ENCODE data around the gene KLF3.

Gene KLF3

DNA sequence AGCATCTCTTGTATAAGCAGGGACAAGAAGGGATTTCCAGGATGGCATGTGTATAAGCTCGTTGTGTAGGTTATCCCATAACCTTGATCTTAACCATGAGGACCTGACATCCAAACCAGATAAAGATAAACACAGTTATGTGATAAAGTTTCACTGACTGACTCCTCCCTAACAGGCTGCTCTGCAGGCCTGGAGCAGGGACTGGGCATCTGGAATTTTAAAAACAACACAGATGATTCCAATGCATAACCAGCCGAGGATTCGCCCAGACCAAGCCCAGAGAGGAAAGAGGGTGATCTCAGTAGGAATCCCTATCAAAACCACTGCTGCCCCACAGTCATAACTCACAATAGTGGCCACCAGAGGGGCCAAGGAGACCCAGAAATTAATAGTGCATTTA, 22.7 kb downstream of the KLF3 start:
- H3K27ac ChIP-seq (ENCODE audit: low read depth, low read length), result no peak overlapping the region
- H3K36me3 ChIP-seq (ENCODE audit: control insufficient read depth, insufficient read depth, low read length), result peaks cover 43% of the 10 kb centered on the region

DNA sequence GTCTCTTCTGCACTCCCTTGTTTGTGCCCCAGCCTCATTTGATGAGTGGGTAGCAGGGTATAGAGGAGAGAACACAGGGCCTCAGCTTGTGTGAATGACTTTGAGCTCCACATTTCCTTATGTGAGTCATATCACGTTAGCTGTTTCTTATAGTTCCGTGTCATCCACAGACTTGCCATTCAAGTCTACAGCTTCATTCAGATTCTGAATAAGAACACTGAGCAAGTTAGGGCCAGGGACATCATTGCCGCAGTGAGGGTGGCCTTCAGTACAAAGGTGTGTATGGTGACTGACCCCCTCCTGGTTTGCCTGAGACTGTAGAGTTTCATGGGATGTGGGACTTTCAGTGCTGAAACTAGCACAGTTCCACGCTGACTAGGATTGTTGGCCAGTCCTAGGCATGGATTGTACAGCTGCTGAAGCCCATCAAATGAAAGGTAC, 23.6 kb downstream of the KLF3 start:
- H3K36me3 ChIP-seq (ENCODE audit: control insufficient read depth, insufficient read depth, low read length), result peaks cover 45% of the 10 kb centered on the region
- H3K4me1 ChIP-seq (ENCODE audit: control insufficient read depth, insufficient read depth, low read length), result no peaks in the 10 kb centered on the region
- H3K9ac ChIP-seq (ENCODE audit: low read depth, low read length), result no peak overlapping the region
- no peaks in the 10 kb centered on the region for H3K9me3 ChIP-seq (ENCODE audit: control insufficient read depth, insufficient read depth, low read length)
- H3K27me3 ChIP-seq (ENCODE audit: control insufficient read depth, insufficient read depth, low read length), result no peaks in the 10 kb centered on the region
- no peak overlapping the region for H3K27ac ChIP-seq (ENCODE audit: low read depth, low read length)
- no peak overlapping the region for H3K4me3 ChIP-seq (ENCODE audit: low read depth, low read length)

More for the DNA sequence above, 22.7 kb downstream of the KLF3 start:
- Histone ChIP-seq H3K27me3 (ENCODE audit: control insufficient read depth, insufficient read depth, low read length) (no peaks in the 10 kb centered on the region), H3K9me3 (ENCODE audit: control insufficient read depth, insufficient read depth, low read length) (no peaks in the 10 kb centered on the region), H3K9ac (ENCODE audit: low read depth, low read length) (no peak overlapping the region), H3K4me1 (ENCODE audit: control insufficient read depth, insufficient read depth, low read length) (no peaks in the 10 kb centered on the region), H3K4me3 (ENCODE audit: low read depth, low read length) (no peak overlapping the region)

DNA sequence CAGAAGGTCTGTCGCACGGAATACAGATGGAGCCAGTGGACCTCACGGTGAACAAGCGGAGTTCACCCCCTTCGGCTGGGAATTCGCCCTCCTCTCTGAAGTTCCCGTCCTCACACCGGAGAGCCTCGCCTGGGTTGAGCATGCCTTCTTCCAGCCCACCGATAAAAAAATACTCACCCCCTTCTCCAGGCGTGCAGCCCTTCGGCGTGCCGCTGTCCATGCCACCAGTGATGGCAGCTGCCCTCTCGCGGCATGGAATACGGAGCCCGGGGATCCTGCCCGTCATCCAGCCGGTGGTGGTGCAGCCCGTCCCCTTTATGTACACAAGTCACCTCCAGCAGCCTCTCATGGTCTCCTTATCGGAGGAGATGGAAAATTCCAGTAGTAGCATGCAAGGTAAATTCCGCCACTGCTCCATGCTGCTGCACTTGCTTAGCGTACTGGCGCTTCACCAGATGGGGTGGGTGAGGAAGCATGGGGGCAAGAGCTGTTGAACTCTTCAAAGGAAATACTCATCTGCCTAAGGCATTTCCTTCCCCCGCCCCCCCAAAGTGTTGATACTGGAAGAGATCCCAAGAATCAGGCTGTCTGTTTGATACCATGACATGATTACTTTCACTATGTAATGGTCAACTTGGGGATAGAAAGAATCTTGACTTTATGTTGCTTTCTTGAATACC, 24.8 kb downstream of the KLF3 start:
- H3K9me3 ChIP-seq (ENCODE audit: control insufficient read depth, insufficient read depth, low read length), result no peaks in the 10 kb centered on the region
- no peaks in the 10 kb centered on the region for H3K4me1 ChIP-seq (ENCODE audit: control insufficient read depth, insufficient read depth, low read length)
- H3K36me3 ChIP-seq (ENCODE audit: control insufficient read depth, insufficient read depth, low read length), result peaks cover 55% of the 10 kb centered on the region
- H3K4me3 ChIP-seq (ENCODE audit: low read depth, low read length), result no peak overlapping the region
- H3K27ac ChIP-seq (ENCODE audit: low read depth, low read length), result no peak overlapping the region
- no peak overlapping the region for H3K9ac ChIP-seq (ENCODE audit: low read depth, low read length)
- no peaks in the 10 kb centered on the region for H3K27me3 ChIP-seq (ENCODE audit: control insufficient read depth, insufficient read depth, low read length)

DNA sequence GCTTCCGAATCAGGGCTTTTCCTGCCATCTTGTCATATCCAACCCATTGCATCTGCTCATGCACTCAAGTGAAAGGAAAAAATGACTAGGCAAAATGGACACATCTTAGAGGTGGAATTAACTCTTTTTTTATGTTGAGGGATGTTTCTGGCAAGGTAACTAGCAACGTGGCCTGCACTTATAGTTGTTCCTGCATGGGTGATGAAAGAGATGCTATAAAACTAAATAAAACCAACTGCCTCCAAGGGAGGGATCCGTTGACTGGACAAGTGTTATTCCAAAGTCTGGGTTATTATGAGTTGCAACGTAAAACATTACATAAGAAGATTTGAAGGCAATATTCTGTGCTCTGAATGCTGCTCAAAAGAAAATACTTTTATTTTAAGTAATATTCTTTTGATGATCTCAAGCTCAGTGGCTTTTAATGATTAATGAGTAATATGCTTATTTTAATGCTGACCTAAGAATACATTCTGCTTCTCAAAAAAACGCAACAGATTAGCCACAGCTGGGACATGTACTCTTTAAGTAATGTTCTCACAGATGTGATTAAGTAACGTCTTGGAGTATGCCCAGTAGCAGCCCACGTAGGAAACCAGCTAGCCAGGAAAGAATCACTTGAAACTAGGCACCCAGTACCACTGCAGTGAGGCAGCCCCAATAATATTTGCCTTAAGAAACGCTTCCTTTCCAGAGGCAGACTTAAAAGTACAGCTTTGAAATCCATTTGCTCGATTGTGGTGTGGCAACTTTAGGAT, 27.4 kb downstream of the KLF3 start:
- H3K4me1 ChIP-seq (ENCODE audit: control insufficient read depth, insufficient read depth, low read length), result 0 out of 2 replicates have a peak, but pooled peaks cover 12% of the 10 kb centered on the region
- H3K9ac ChIP-seq (ENCODE audit: low read depth, low read length), result no peak overlapping the region
- no peak overlapping the region for H3K27ac ChIP-seq (ENCODE audit: low read depth, low read length)
- no peak overlapping the region for H3K4me3 ChIP-seq (ENCODE audit: low read depth, low read length)
- no peaks in the 10 kb centered on the region for H3K27me3 ChIP-seq (ENCODE audit: control insufficient read depth, insufficient read depth, low read length)
- H3K9me3 ChIP-seq (ENCODE audit: control insufficient read depth, insufficient read depth, low read length), result no peaks in the 10 kb centered on the region
- H3K36me3 ChIP-seq (ENCODE audit: control insufficient read depth, insufficient read depth, low read length), result peaks cover 77% of the 10 kb centered on the region

DNA sequence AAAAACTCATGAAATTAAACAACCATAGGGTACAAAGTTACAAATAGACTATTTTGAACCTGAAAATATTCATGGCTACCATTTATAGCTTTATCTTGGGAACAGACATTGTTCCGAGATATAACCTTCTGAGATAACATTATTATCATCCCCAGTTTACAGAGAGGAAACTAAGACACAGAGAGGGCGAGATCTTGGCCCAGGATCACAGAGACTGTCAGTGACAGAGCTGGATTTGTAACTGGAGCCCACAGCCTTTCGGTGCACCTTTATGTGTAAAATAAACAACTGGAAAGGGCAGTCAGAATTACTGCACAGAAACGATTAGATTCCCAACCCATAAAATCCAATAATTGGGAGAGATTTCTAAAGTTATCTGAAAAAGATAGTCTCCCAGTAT, 28.4 kb downstream of the KLF3 start:
- peaks cover 86% of the 10 kb centered on the region for H3K36me3 ChIP-seq (ENCODE audit: control insufficient read depth, insufficient read depth, low read length)
- H3K4me3 ChIP-seq (ENCODE audit: low read depth, low read length), result no peak overlapping the region
- 0 out of 2 replicates have a peak, but pooled peaks cover 12% of the 10 kb centered on the region for H3K4me1 ChIP-seq (ENCODE audit: control insufficient read depth, insufficient read depth, low read length)
- H3K9me3 ChIP-seq (ENCODE audit: control insufficient read depth, insufficient read depth, low read length), result no peaks in the 10 kb centered on the region
- H3K27me3 ChIP-seq (ENCODE audit: control insufficient read depth, insufficient read depth, low read length), result no peaks in the 10 kb centered on the region
- no peak overlapping the region for H3K9ac ChIP-seq (ENCODE audit: low read depth, low read length)
- H3K27ac ChIP-seq (ENCODE audit: low read depth, low read length), result no peak overlapping the region

DNA sequence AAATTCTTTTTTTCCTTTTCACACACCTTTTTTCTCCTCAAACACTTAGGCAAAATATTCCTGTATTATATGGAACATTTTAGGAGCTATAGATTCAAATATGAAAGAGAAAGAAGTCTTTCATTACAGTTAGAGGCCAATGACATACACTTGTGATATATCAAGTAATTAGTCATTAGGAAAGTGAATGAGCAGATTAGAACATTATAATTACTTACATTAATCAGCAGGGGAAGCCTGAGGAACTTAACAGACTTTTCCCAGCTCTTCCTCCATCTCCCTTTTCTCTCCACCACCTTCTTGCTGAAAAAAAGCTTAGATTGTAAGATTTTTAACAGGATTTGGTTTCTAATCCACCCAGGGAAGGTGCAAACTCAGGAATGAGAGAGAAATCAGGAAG, 29.6 kb downstream of the KLF3 start:
- no peak overlapping the region for H3K9ac ChIP-seq (ENCODE audit: low read depth, low read length)
- H3K4me3 ChIP-seq (ENCODE audit: low read depth, low read length), result no peak overlapping the region
- H3K4me1 ChIP-seq (ENCODE audit: control insufficient read depth, insufficient read depth, low read length), result 0 out of 2 replicates have a peak, but pooled peaks cover 12% of the 10 kb centered on the region
- H3K27me3 ChIP-seq (ENCODE audit: control insufficient read depth, insufficient read depth, low read length), result no peaks in the 10 kb centered on the region
- H3K9me3 ChIP-seq (ENCODE audit: control insufficient read depth, insufficient read depth, low read length), result no peaks in the 10 kb centered on the region
- peaks cover 91% of the 10 kb centered on the region for H3K36me3 ChIP-seq (ENCODE audit: control insufficient read depth, insufficient read depth, low read length)
- no peak overlapping the region for H3K27ac ChIP-seq (ENCODE audit: low read depth, low read length)

DNA sequence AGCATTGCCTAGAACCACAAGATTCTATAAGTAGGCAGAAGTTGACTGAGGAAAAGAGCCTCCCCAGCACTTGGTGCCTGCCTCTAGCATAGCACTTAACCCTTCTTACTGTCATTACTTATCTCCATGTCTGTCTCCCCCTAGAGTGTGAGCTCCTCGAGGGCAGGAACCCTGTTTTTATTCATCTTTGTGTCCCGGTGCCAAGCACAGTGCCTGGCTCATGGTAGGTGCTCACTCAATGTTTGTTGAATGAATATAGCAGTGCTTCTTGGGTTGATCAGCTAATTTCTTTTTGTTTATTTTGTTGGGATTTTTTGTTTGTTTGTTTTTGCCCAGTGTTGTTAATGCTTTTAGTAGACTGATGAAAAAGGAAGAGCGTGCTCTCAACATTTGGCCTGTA, 30.3 kb downstream of the KLF3 start:
- H3K4me1 ChIP-seq (ENCODE audit: control insufficient read depth, insufficient read depth, low read length), result peaks cover 12% of the 10 kb centered on the region; the same call in 1 of the 2 replicates
- no peaks in the 10 kb centered on the region for H3K27me3 ChIP-seq (ENCODE audit: control insufficient read depth, insufficient read depth, low read length)
- H3K9me3 ChIP-seq (ENCODE audit: control insufficient read depth, insufficient read depth, low read length), result no peaks in the 10 kb centered on the region
- no peak overlapping the region for H3K4me3 ChIP-seq (ENCODE audit: low read depth, low read length)
- H3K27ac ChIP-seq (ENCODE audit: low read depth, low read length), result no peak overlapping the region
- H3K9ac ChIP-seq (ENCODE audit: low read depth, low read length), result no peak overlapping the region
- H3K36me3 ChIP-seq (ENCODE audit: control insufficient read depth, insufficient read depth, low read length), result peaks cover 83% of the 10 kb centered on the region

DNA sequence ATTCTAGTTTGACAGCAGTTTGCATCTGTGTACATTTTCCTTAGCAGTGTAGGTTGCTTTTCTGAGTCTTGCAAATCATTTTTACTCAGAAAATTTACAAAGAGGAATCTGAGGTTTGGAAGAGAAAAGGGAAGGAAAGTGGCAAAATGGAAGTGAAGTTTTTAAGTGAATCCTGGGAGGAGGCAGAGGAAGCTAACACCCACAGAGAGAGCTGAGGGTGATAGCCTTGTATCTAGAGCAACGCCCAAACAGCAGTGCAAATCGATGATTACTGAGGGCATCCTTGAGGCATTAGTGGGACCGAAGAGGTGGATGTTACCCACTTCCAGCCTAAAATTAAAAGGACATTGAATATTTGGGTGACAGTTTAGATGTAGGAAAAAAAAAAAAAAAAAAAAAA, 31.8 kb downstream of the KLF3 start:
- Histone ChIP-seq H3K4me1 (ENCODE audit: control insufficient read depth, insufficient read depth, low read length) (peaks cover 23% of the 10 kb centered on the region), H3K27ac (ENCODE audit: low read depth, low read length) (no peak overlapping the region), H3K36me3 (ENCODE audit: control insufficient read depth, insufficient read depth, low read length) (peaks cover 68% of the 10 kb centered on the region), H3K27me3 (ENCODE audit: control insufficient read depth, insufficient read depth, low read length) (no peaks in the 10 kb centered on the region), H3K9me3 (ENCODE audit: control insufficient read depth, insufficient read depth, low read length) (no peaks in the 10 kb centered on the region), H3K9ac (ENCODE audit: low read depth, low read length) (no peak overlapping the region), H3K4me3 (ENCODE audit: low read depth, low read length) (no peak overlapping the region)

DNA sequence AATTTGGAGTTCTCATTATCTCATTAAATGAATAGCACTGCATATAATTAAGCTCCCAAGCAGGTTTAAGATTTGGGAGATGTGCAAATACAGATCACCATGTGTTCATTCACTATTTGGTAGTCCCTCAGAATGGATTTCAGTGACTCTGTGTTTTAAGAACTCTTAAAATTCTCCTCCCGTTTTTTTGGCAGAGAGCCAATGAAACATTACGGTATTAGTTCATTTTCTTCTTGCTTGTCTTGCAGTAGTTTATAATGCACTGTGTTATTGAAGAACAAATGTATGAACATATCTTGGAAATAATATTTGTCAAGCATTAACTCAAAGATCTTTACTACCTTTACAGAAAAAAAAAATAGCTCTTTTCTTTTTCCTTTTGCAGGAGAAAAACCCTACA, 32.7 kb downstream of the KLF3 start:
- H3K27me3 ChIP-seq (ENCODE audit: control insufficient read depth, insufficient read depth, low read length), result no peaks in the 10 kb centered on the region
- H3K4me1 ChIP-seq (ENCODE audit: control insufficient read depth, insufficient read depth, low read length), result peaks cover 30% of the 10 kb centered on the region
- H3K27ac ChIP-seq (ENCODE audit: low read depth, low read length), result no peak overlapping the region
- H3K9ac ChIP-seq (ENCODE audit: low read depth, low read length), result no peak overlapping the region
- no peak overlapping the region for H3K4me3 ChIP-seq (ENCODE audit: low read depth, low read length)
- H3K36me3 ChIP-seq (ENCODE audit: control insufficient read depth, insufficient read depth, low read length), result peaks cover 59% of the 10 kb centered on the region
- no peaks in the 10 kb centered on the region for H3K9me3 ChIP-seq (ENCODE audit: control insufficient read depth, insufficient read depth, low read length)

DNA sequence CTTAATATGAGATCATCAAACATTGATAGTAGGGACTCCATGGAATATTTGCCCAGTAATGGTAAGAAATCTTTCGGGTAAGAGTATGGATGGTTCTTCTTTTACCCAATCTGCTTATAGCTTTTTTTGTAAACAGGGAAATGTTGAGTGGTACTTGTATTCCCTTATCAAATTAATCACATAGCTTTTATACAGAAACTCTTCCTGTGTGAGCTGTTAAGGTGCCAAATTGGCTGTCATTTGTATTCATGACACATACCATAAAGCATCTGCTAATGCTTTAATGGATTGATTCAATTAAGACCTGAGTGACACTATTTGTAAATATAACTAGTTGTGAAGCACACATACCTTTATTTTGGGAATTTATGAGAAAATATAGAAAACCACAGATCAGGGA, 34.2 kb downstream of the KLF3 start:
- H3K4me1 ChIP-seq (ENCODE audit: control insufficient read depth, insufficient read depth, low read length), result peaks cover 32% of the 10 kb centered on the region
- no peaks in the 10 kb centered on the region for H3K27me3 ChIP-seq (ENCODE audit: control insufficient read depth, insufficient read depth, low read length)
- H3K36me3 ChIP-seq (ENCODE audit: control insufficient read depth, insufficient read depth, low read length), result peaks cover 48% of the 10 kb centered on the region
- H3K9me3 ChIP-seq (ENCODE audit: control insufficient read depth, insufficient read depth, low read length), result no peaks in the 10 kb centered on the region
- H3K27ac ChIP-seq (ENCODE audit: low read depth, low read length), result no peak overlapping the region
- no peak overlapping the region for H3K4me3 ChIP-seq (ENCODE audit: low read depth, low read length)
- no peak overlapping the region for H3K9ac ChIP-seq (ENCODE audit: low read depth, low read length)

DNA sequence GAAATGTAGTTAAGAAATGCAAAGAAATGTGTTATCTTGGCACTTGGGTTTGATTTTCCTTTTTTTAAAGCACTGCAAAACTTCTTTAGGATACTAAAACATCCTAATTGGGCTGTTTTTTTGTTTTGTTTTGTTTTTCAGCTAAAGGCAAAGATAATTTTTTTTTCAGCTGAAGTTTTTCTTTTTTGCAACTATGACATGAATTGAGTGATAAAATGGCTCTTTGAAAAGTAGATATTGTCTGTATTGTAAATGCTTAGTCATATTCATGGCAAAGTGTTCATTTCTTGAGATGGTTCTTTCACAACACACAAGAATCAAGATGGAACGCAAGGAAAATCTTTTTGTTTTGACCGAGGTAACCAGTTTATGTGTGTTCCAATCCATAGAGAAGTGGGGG, 35.1 kb downstream of the KLF3 start:
- Histone ChIP-seq H3K9ac (ENCODE audit: low read depth, low read length) (no peak overlapping the region), H3K9me3 (ENCODE audit: control insufficient read depth, insufficient read depth, low read length) (no peaks in the 10 kb centered on the region), H3K27ac (ENCODE audit: low read depth, low read length) (no peak overlapping the region)

More for the DNA sequence above, 35.1 kb downstream of the KLF3 start:
- Histone ChIP-seq H3K36me3 (ENCODE audit: control insufficient read depth, insufficient read depth, low read length) (peaks cover 38% of the 10 kb centered on the region), H3K4me3 (ENCODE audit: low read depth, low read length) (no peak overlapping the region), H3K27me3 (ENCODE audit: control insufficient read depth, insufficient read depth, low read length) (no peaks in the 10 kb centered on the region), H3K4me1 (ENCODE audit: control insufficient read depth, insufficient read depth, low read length) (peaks cover 37% of the 10 kb centered on the region)

All from HUES48 (cell line).